NCI-H2081 treated with DMSO at 0.1 percent for 48 hours (cell line): Measurements from ENCODE around the gene NEK4.
"Not testable (repeated sequence)": the region's sequence is repeated elsewhere in the genome, so short reads cannot be mapped to it uniquely, and the experiment has no call there.

Experiments
- DNase-seq: peaks from one replicate; lab custom pipeline; 2025; lab: John Stamatoyannopoulos, UW

Gene NEK4

GRCh38 chr3:52696830-52697631 lies 73.7 kb downstream of the NEK4 start:
- no peak for DNase-seq

DNA sequence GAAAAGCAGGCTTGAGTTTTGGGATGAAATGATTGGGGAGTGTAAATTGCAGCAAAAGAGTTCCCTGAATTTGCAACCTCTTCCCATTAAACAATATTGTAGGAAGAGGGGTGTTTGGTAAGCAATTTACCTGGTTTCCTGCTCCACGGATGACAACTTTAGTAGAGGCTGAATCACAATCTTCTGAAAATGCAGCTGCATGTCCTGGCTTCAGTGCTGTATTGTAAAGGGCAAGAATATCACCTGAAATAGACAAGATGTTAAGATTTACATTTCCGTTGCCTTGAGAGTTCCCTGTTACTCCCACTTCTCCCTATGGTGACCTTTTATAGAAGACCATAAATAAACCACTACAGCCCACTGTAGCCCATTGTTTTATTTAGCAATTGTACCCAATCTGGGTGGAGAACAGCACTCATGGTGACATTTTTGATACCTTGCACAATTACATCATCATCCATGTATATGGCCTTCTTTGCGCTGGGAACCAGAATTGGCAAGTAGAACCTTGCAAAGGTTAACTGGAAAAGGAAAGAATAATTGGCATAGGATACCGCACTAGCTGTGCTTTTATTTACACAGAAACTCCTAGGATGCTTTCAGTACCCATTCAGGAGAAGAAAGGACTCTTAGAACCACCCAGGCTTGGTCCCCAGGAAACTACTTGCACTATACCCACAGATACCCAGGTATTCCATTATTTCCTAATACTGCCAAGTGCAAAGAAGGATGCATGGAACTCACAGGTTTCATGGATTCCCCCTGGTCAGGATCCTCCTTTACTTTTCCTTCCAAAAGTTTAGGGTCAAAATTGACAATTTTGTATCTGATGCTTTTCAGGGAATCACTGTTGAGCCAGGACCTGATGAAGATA lies 74.7 kb downstream of the NEK4 start:
- no peak for DNase-seq

GRCh38 chr3:52694528-52695189 lies 76.1 kb downstream of the NEK4 start:
- DNase-seq: no peak

DNA sequence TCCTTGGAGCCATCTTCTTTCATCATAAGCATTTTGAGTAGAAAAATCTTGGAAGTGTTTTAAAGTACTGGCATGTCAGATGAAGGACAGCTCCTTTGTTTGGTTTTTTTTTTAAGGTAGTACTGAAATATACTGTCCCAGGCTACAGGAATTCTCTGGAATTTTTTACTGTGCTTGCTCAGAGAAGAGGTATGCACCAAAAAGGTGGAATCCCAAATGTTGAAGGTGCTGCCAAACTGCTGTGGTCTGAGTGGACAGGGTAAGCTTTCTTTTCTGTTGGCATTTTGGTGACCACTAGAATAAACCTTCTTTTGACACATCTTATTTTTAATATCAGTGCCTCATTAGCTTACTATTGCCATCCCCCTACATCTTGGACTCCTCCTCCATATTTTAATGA lies 77.7 kb downstream of the NEK4 start:
- no peak for DNase-seq

GRCh38 chr3:52690560-52690959 lies 80.2 kb downstream of the NEK4 start:
- DNase-seq: no peak

DNA sequence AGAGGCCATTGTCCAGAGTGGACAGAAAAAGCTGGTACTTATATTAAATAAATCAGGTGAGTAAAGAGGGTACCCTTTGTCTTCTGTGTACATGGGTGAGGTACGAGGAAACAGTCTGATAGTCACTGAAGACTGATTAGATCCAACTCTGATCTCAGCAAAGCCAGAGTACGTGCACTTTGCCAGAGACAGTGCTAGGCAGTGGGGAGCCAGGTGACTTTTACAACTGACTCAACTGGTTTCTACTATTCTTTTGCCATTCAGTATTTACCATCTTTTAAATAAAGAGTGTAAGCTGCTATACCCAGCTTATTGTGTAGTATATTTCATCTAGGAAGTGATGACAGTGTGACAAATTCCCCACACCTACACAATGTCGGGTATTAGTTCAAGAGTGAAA lies 81.6 kb downstream of the NEK4 start:
- DNase-seq: no peak

GRCh38 chr3:52688266-52688665 lies 82.5 kb downstream of the NEK4 start:
- no peak for DNase-seq

DNA sequence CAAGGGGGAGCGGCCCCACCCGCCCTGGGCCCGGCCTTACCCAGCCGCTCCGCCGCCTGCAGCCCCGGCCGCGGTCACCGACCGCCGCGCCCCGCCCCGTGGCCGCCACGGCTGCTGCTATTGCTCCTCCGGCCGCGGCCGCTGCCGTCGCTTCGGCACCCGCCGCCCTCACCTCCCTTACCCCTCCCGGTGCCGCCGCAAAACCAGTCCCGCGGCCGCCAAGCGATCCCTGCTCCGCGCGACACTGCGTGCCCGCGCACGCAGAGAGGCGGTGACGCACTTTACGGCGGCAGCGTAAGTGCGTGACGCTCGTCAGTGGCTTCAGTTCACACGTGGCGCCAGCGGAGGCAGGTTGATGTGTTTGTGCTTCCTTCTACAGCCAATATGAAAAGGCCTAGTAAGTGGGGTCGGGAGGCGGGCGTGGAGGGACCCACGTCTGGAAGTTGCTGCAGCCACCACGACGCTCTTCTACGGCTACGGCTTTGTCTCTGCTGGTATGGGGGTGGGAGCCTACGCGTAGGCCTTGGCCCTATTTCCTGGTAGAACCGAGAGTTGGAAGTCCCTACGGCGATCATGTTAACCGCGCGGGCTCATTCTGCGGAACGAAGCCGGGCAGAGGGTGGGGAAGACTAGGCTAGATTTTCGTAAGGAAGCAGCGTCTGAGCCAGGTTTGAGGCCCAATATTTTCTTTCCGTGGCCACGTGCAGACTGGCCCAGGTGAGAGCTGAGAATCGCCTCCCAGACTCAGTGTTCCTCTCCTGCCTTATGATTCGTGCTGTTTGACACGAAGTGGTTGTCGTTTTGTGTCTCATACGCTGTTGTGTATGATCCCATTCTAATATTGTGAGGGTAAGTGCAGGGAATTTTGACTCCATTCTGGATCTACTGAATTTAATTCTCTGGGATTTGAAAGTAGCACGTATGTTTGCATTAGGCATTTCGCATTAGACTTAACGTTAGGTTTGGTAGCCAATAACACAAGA lies 84.7 kb downstream of the NEK4 start, which contains the start of the genes GNL3 and PBRM1:
Gene GNL3 (plus strand): TSS at position 324 of the 983 bp plus-strand sequence. CDS start 61 bp downstream, at position 385.
Gene PBRM1 (minus strand): TSS at position 205 of the 983 bp plus-strand sequence.
- peak; percentile 37 for DNase-seq

DNA sequence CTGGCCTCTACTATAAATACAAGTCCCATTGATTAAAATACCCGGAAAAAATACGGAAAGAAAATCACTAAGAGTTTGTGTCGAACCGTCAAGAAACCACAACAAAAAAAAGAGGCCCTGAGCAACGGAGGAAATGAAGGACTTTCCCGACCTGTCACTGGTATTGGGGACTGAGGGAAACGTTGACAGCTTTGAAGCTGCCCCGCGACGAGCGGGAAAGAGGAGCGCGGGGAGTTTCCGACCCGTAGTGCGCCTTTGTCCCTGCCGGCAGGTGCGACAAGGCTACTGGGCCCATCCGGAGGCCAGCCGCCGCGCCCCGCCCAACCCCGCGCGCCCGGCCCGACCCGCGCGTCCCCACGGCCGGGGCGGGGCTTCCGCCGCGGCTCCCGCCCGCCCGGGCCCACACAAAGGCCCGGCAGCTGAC lies 85.4 kb downstream of the NEK4 start:
- peak; percentile 31 for DNase-seq

GRCh38 chr3:52684184-52684583 lies 86.6 kb downstream of the NEK4 start:
- DNase-seq: no peak

DNA sequence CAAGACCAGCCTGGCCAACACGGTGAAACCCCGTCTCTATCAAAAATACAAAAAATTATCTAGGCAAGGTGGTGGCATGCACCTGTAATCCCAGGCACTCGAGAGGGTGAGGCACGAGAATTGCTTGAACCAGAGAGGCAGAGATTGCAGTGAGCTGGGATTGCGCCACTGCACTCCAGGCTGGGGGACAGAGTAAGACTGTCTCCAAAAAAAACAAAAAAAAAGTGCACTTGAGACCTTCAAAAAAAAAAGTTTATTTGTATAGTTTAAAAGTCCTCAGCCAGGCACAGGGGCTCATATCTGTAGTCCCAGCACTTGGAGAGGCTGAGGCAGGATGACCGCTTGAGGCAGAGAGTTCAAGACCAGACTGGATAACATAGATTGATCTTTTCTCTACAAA lies 87.1 kb downstream of the NEK4 start:
- no peak for DNase-seq

- DNase-seq: no peak
Measured at GRCh38 chr3:52682016-52682415, 88.7 kb downstream of the NEK4 start.

- DNase-seq: no peak
Measured at GRCh38 chr3:52681596-52681995, 89.1 kb downstream of the NEK4 start.

DNA sequence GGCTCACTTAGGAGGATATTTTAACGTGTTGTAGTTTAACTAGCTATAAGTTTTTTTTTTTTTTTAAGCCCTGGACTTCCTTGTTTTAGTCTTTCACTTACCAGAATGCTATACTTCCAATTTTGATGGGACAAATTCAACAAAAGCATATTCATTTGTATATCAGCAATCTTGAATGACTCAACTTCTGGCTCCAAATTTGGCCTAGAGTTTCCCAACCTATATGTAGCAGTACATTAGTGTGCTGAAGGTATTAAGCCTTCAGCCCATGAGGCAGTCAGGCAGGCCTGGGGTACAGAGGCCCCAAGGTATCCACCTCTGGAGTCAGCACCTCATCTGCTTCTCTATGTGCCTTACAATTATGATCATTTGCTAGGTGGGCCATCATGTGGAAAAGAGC lies 90.9 kb downstream of the NEK4 start:
- no peak for DNase-seq

DNA sequence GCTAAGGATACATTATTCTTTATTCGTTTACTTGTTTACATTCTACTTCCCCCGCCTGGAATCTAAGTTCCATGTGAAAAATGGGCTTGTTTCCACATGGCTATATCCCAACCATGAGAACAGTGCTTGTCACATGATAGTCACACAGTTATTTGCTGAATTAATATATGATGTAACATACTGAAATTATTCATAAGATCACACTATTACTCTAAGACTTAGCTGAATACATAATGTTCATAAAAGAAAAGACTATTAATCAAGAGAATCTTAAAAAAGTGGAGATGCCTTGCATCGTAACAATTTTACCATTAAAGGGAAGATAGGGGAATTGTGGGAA lies 91.6 kb downstream of the NEK4 start:
- DNase-seq: no peak

DNA sequence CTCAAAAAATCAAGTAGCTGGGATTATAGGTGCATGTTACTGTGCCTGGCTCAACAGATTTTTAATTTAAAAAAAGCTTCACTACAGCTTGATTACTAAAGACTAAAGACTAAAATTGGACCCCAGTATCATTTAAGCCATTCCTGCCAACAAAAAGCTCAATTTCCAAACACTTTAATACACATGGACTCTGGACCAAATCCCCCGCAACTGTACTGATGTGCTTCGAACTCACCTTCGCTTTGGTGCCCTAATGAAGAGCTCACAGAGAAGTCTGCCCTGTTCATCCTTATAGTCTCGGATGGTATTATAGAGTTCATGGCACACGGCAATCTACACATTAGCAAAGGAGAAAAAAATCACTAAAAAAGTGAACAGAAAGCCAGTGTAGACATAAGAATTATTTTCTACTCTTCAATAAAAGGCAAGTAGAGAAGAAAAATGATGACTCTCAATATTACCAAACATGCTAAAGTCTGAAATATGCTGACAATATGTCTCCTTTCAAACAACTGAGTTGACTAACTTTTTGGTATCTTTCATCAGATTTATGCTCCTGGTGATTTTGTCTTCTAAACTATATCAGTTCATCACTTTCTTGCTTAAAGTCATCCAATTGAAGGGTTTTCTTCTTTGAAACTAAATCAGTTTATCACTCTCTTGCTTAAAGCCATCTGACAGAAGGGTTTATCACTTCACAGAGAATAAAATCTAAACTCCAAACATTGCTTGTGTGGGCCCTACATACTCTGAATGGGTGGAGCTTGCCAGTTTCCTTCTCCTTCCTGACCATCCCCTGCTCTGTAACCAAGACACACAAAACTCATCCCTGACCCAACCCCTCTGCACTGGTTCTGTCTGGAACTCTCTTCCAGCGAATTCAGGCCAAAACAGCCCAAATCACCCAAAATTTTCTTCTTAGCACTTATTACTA lies 92.2 kb downstream of the NEK4 start:
- DNase-seq: no peak

- DNase-seq: not testable (repeated sequence)
Measured at GRCh38 chr3:52676201-52676600, 94.5 kb downstream of the NEK4 start.

DNA sequence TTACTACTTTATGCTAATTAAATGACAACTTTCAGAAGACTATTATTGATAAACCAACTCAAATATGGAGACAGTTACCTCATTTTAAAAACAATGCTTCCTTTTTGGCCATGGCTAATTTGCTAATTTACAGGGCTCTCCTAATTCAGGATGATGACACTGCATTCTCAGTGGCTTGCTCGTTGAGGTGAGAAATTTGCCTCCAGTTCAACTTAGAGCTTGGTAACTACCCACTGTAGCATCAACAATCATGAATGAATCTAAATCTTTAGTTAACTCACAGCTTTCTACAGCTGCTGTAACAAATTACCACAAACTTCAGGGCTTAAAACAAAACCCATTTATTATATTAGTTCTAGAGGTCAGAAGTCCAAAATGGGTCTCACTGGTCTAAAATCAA lies 99.1 kb downstream of the NEK4 start:
- DNase-seq: no peak

DNA sequence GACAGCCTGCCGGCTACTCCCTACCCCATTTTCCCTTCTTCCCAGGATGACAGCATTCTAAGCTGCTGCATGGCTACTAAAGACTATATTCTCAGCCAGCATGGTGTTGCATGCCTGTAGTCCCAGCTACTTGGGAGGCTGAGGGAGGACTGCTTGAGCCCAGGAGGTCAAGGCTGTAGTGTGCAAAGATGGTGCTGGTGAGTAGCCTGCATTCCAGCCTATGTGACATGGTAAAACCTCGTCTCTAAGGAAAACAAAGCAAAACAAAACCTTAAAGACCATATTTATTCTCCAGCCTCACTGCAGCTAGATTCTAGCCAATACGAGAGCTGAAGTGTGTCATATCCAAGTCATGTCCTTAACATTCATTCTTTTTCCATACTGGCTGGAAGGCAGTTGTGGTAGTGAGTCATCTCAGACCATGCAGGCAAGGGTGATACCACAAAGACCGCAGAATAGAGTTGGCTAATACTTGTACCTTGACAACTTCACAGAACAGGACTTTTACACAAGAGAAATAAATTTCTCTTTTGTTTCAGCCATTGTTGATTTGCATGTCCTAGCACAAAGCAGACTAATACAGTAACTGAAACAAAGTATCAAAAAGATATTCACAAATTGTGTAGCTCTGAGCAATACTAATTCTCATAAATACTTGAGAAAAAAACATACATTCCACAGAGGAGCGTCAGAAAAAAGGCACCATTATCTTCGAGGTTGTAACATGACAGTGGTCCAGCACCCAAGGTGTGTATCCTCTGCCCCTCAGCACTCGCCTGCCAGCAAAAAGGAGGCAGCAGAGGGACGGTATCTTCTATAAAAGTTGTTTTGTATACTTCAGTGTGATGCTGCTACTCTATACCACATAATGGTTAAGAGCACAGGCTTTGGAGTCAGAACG lies 99.9 kb downstream of the NEK4 start:
- DNase-seq: no peak
